Ammon's horn (tissue), 1 donor: Measurements from ENCODE around the gene NFATC3.

Experiments used
- DNase-seq: peaks from one replicate; pipeline ENCODE4 v3.0.0-alpha.2; 2016; ENCODE audit warnings: low spot score

NFATC3 gene

GRCh38 chr16:68073902-68074760 lies 11.0 kb upstream of the NFATC3 start:
- DNase-seq: no peak

DNA sequence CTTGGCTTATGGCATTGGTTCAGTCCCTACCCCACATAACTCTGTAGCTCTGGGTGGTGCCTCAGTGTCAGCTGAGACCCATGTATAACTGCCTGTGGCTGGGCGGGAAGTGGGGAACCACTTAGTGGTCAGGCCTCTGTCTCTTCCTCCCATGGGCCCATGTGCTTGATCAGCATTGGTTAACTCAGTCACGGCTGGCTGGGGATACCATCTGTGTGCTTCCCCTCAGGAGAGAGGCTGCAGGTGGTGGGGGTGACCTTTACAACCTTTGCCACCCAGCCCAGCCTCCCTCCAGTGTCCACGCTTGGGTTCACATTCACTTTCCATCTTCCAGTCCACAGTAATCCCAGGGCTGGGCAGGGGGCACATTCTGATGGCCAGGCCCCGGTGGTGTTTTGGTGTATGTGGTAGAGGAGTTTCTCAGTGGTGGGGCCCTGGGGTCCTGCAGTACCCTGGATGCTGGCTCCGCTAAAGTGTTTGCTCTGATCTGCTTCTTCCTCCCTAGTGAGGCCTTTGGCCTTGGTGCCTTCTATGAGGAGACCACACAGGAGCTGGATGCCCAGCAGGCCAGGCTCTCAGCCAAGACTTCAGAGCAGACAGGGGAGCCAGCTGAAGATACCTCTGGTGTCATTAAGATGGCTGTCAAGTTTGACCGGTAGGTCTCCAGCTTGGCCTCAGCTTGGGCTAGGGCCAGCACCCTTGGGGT lies 10.2 kb upstream of the NFATC3 start:
- no peak for DNase-seq

DNA sequence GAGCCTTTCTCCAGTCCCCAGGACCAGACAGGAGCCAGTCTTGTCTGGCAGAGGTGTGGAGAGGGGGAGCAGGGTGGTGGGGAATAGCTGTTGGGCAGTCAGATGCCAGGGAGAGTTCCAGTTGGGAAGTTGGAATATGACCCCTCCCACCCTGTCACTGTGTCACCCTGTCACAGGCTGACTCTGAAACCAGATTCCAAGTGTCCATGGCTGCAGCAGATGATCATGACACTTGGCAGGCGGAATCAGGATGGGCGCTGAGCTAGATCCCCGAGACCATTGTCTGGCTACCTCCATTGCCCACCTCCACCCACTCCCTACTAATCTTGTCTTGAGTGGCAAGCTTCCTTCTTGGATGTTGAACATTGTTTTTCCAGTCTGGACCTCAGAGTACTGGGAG lies 9.2 kb upstream of the NFATC3 start:
- no peak for DNase-seq

DNA sequence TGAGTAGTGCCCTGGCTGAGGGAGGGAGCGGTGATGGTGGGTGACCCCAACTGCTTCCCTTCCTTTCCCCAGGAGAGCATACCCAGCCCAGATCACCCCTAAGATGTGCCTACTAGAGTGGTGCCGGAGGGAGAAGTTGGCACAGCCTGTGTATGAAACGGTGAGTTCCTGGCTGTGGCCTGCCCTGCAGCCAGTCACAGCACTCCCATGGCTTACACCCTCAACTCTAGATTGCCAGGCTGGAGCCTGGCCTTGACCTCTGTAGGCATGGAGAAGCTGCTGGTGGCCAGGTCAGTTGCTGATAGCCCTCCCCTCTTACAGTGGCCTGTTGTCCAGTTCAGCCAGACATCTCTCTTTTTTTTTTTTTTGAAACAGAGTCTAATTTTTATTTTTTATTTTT lies 8.6 kb upstream of the NFATC3 start:
- DNase-seq: no peak

- DNase-seq: no peak
Measured at GRCh38 chr16:68077866-68078700, 7.1 kb upstream of the NFATC3 start.

DNA sequence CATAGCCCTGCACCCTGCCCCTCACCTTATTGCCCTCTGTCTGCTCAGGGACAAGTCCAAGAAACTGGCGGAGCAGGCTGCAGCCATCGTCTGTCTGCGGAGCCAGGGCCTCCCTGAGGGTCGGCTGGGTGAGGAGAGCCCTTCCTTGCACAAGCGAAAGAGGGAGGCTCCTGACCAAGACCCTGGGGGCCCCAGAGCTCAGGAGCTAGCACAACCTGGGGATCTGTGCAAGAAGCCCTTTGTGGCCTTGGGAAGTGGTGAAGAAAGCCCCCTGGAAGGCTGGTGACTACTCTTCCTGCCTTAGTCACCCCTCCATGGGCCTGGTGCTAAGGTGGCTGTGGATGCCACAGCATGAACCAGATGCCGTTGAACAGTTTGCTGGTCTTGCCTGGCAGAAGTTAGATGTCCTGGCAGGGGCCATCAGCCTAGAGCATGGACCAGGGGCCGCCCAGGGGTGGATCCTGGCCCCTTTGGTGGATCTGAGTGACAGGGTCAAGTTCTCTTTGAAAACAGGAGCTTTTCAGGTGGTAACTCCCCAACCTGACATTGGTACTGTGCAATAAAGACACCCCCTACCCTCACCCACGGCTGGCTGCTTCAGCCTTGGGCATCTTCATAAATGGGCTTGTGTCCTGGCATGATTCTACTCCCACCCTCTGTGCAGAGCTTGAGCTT lies 6.3 kb upstream of the NFATC3 start:
- DNase-seq: no peak

DNA sequence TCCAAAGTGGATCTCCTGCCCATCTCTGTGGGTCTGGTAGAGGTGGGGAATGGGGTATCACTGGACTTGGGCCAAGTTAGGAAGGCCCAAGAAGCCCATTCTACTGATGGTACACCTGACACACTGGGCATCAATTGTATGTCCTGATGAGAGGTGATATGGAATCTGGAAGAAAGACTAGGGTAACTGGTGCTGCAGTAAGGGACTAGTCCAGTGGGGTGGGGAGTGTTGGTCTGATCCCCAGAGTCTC lies 5.9 kb upstream of the NFATC3 start:
- no peak for DNase-seq

GRCh38 chr16:68079626-68080344 lies 5.4 kb upstream of the NFATC3 start:
- peak; percentile 77 for DNase-seq

DNA sequence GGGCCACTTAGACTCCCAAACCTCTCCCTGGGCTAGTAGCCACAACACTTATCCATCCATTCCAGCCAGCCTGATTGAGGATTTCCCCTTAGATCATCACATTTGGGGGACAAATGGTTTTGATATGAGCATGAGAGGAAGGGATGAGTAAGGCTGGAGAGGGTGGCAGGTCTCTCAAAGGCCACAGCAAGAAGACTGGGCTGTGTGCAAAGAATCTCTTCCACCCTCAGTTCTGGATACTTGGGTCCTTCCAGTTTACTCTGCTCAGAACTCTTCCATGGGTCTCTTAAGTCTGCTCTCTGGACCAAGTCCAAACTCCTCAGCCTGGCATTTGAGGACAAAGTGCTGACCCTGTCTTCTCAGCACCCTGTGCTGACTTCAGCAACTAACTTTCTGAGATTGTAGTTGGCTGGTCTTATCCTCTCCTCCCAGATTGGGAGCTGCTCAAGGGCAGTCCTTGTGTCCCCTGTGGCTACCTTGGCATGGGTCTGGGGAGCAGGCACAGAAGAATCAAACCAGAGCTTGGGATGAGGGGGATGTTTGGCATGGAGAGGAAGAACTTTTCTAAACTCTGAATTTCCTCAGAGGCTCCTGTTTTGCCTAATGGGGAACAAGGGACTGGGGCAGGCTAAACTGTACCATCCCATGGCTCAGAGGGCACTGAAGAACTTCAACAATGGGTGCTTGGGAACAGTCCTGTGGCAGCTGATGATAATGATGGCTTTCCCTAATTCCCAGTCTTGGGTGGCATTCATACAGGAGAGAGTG lies 3.1 kb upstream of the NFATC3 start:
- DNase-seq: no peak

- no peak for DNase-seq
Measured at GRCh38 chr16:68082629-68083238, 2.4 kb upstream of the NFATC3 start.

DNA sequence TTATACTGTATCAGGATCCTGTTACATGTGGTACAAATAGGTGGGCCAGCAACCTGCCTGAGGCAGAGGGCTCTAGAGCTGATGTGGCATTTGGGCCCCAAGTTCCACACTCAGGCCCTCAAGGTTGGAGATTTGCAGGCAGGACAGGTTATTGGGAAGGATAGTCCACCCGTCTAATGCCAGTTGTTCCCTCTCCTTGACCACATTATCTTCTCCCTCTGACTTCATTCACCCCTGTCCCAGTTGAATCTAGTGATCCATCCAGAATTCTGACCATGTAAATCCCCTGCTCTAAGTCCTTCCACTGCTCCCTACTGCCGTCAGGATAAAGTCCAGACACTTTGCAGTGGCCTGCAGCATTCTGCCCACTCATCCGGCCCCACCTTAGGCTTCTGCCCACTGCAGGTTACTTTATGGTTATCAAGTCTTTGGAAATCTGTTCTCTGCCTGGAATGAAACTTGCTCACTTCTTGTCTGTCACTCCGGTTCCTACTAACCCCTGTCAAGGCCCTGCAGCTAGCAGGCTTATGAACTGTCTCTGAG lies 1.9 kb upstream of the NFATC3 start:
- no peak for DNase-seq

- no peak for DNase-seq
Measured at GRCh38 chr16:68083861-68084503, 1.2 kb upstream of the NFATC3 start.

DNA sequence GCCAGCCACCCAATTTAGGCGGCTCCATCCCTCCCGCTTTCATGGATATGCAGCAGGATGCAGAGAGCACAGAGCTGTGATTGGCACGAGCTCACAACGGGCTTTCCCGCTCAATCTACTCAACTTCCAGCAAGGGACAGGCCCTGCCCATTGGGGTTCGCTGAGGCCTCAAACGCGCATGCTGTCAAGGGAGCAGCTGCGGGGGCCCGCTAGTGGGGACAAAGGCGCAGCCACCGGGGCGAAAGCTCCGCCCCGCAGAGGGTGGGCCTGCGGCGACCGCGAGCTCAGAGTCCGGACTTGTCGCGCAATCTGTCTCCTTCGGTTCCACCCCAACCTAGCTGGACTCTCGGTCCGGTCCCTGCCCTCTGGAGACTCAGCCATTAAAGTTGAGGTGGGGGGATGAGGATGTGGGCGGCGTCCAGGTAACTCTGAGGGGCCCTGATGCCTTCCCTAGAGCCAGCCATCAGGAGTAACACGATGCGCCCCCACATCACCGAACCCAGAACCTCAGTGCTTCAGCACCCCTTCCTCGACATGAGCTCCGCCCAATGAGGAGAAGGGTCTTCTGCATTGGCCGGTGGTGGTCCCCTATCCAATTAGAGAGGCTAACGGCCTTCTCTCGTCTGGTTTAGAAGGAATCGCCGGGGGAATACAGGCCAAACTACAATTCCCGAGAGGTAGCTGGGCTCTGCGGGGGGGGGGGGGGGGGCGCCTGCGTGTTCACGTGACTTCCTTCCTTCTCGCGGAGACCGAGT lies 489 bp upstream of the NFATC3 start:
- DNase-seq: peak; percentile 95

DNA sequence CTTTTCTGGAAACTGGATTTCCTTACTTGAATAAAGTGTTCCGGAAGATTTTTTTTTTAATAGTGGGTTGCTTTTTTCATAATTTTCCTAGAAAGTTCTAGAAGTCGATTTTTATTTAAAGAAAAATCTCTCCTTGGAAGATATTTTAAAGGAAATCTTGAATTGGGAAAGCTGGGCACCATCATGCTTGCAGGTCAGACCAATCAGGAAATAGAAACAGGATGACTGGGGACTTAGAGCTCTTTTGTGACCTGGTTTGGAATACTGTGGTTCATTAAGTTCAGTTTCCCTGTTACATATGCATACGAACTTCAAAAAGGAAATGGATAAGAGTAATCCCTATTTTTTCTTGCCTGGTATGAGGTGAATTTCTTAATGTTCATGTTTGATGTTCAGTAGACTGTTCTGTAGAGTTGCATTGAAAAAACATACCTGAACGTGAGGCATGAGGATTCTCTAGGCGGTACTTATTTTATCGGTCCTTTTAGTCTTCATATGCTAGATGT lies 1.2 kb downstream of the NFATC3 start:
- no peak for DNase-seq

GRCh38 chr16:68086860-68087268 lies 1.7 kb downstream of the NFATC3 start:
- no peak for DNase-seq

GRCh38 chr16:68087688-68088087 lies 2.5 kb downstream of the NFATC3 start:
- no peak for DNase-seq

DNA sequence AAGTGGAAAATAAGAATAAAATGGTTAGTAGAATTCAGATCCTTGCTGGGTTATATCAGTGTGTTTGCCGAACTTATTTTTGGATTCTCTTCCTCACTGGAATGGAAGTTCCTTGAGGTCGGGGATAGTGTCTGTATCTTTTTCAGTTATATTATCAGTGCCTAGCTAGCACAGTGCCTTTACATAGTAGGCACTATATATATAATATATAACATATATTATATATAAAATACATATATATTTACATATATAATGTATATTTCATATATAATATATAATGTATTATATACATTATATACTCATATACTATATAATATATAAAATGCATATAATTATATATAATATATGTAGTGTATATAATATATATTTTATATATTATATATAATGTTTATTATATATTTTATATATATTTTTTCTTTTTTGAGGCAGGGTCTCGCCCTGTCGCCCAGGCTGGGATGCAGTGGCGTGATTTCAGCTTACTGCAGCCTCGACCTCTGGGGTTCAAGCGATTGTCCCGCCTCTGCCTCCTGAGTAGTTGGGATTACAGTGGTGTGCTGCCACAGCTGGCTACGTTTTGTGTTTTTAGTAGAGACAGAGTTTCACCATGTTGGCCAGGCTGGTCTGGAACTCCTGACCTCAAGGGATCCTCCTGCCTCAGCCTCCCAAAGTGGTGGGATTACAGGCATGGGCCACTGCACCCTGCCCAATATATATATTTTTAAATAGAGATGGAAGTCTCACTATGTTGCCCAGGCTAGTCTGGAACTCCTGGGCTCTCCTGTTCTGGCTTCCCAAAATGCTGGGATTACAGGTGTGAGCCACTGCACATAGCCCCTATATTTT lies 3.2 kb downstream of the NFATC3 start:
- no peak for DNase-seq

DNA sequence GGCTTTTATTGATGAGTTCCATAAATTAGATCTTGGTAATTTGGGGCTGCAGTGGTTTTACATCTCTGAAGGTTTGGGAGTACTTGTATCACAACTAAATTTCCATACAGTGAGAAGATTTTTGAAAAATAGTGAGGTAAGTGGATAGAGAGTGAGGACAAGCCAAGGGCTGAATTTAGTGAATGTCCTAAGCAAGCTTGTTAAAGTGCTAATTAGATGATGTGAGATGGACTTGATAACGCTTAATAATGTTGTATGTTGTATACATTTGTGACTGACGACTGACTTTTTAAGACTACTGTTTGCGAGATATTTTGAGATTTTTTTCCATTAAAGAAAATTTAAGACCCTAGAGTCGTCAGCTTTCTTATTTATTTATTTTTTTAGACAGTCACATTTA lies 3.9 kb downstream of the NFATC3 start:
- no peak for DNase-seq
